Fibroblast of the conjunctiva (primary cell): ENCODE data around the gene LRFN2.

Experiments
- DNase-seq: peaks from one replicate; pipeline ENCODE4 v3.0.0-alpha.2; 2010; ENCODE audit warnings: low read depth

Gene LRFN2

GRCh38 chr6:40516429-40516828, 70.7 kb downstream of the LRFN2 start:
- DNase-seq: no peak

DNA sequence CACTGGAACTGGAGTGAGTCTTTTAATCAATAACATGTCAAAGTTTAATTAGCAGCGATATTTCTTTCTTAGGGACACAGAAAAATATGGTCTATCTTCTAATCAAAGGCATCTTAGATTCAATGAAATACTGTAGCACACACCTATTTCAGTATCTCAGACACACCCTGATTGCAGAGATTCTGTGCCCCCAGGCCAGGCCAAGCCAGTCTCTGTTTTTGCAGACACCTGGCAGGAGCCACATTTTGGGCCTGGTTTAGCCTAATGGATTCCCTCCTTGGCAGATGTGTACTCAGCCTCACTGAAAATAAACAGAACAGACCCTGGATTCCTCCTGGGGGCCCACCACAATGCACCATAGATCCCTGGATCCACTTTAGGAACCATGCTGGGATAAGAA, 74.8 kb downstream of the LRFN2 start:
- no peak for DNase-seq

- no peak for DNase-seq
These were observed 75.3 kb downstream of the LRFN2 start for GRCh38 chr6:40511884-40512283.

GRCh38 chr6:40510442-40510841, 76.7 kb downstream of the LRFN2 start:
- DNase-seq: no peak

DNA sequence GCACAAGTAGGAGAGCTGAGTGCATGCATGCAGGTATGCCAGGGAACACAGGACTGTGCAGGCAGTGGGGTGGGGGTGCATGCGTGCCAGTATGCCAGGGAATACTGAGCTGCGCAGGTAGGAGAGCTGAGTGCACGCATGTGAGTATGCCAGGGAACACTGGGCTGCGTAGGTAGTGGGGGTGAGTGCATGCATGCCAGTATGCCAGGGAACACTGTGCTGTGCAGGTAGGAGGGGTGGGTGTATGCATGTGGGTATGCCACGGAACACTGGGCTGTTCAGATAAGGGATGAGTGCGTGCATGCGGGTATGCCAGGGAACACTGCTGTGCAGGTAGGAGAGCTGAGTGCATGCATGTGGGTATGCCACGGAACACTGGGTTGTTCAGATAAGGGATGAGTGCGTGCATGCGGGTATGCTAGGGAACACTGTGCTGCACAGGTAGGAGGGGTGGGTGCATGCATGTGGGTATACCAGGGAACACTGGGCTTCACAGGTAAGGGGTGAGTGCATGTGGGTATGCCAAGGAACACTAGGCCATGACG, 77.4 kb downstream of the LRFN2 start:
- no peak for DNase-seq

DNA sequence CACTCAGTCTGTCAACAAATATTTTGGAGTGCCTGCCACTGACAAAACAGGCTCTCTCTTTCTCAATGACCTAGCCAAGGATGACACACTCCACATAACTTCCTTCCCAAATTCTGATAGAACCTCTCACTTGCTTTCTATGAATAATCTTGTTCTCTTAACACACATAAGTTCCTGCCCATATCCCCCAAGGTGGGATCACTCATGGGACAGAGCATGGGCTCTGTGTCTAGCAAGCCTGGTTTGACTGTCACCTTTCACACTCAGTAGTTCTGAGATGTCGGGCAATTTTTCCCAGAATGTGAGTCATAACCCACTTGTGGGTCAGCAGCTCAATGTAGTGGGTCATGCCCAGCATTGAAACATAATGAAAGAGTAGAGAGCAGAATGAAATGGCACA, 78.1 kb downstream of the LRFN2 start:
- no peak for DNase-seq

DNA sequence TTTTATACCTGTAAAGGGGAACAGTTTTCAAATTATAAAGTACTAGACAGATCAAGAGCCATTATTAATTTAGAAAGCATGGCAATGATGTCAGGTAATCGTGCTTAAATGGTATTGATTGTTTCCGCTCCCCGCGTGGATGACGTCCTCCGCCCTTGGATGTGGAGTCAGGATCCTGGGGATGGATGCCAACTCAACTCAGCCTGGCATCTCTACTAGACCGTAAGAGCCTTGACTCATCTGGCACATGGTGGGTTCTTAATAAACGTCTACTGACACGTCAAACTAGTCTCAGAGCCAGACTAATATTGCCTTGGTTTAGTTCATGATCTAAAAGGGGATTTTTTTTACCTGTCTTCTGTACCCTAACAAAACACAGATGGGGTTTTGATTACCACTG, 80.2 kb downstream of the LRFN2 start:
- DNase-seq: no peak

DNA sequence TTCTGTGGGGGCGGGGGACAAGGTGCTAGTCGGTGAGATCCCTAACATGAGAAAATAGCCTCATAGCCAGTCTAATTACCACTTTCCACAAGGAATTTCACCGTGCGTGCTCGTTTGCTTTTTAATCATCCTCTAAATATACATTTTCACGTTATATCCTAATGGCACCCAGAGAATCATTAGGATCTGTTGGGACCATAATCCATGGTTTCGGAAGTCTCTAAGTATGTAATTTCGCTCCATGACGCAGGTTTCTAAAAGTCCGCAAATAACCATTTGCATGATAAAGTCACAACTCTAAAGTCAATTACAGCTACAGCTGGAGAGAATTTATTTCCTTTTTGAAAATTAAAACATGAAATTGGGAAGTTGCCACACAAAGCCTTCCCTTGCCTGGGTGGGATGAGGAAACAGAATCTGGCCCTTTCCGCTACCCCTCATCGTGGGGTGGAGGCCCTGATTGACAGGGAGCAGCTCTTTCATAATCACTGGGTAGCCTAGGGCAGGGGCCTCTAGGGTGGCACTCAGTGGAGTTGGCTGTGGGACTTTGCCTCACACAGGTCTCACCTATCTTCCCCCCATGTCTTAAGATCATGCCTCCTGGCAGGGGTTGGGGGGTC, 81.9 kb downstream of the LRFN2 start:
- no peak for DNase-seq

DNA sequence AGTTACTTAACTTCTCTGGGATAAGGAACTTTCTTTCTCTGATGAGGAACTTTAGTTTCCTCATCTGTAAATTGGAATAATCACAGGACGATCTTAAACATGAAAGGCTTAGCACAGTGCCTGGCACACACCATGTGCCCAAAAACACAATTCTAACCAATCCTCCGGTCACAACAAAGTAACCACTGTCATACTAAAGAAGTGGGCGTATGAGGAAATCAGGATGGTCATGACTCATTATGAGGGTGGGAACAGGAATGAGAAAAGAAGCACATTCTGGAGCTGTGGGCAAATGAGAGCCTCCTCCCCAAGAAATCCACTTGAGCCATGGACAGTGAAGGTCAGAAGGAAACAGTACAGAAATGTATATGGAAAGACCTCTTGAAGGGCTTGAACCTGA, 82.9 kb downstream of the LRFN2 start:
- no peak for DNase-seq

- no peak for DNase-seq
These were observed 86.9 kb downstream of the LRFN2 start for GRCh38 chr6:40500227-40500626.

GRCh38 chr6:40499215-40499614, 87.9 kb downstream of the LRFN2 start:
- DNase-seq: no peak

- no peak for DNase-seq
These were observed 89.0 kb downstream of the LRFN2 start for GRCh38 chr6:40498148-40498547.

GRCh38 chr6:40492187-40492586, 95.0 kb downstream of the LRFN2 start:
- no peak for DNase-seq

- no peak for DNase-seq
These were observed 96.7 kb downstream of the LRFN2 start for GRCh38 chr6:40490508-40490907.

DNA sequence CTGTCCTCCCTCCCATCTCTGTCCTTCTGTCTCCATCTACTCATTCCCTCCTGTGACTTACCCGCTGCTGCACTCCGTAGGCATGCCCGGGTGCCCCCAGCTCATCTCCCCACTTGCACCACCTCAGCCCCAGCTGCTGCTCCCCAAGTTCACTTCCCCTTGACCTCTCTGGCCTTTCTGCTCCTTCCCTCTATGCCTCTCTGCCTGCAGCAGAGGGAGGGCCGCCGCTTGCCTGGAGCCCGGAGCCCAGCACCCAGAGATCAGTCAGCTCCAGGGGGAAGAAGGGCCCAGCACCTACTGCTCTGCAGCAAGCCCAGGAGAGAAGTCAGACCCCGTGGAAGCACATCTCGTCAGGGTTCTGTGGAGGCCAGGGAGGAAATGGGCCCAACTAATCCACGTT, 97.4 kb downstream of the LRFN2 start:
- DNase-seq: no peak

- no peak for DNase-seq
These were observed 100.6 kb downstream of the LRFN2 start for GRCh38 chr6:40486576-40486975.

GRCh38 chr6:40485795-40486194, 101.4 kb downstream of the LRFN2 start:
- no peak for DNase-seq

DNA sequence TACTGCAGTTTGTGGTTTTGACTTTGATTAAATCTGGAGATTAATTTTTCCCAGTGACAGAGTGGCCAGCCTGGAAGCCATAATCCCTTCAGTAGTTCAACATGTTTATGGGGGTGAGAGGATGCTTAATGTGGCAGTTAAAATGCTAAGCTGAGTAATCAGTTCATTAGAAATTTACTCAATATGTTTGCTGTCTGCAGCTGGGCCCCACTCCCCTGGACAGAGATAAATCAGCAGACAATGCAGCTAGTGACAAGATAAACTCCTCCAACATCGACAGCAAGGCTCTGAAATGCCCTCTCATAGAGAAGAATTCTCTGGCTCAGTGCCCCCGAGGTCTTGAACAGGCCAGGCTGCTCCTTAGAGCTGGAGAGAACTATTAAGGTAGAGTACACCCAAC, 101.9 kb downstream of the LRFN2 start:
- DNase-seq: no peak

DNA sequence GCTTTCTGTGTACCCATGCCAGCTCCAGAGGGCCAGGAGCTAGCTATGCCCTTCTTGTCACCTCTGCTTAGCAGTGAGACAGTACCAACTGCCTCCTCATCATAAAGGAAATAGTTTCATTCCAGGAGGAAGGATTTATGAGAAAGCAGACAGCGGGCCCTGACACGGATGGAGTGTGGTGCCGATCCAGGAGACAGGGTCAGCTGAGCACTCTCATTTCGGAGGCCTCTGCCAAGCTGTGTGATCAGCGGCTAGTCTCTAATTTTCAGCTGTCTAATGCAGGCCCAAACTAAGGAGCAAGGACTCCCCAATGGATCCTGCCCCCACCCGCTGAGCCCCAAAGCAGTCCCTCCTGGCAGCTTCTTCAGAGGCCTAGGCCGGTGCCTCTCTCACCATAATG, 103.1 kb downstream of the LRFN2 start:
- no peak for DNase-seq

DNA sequence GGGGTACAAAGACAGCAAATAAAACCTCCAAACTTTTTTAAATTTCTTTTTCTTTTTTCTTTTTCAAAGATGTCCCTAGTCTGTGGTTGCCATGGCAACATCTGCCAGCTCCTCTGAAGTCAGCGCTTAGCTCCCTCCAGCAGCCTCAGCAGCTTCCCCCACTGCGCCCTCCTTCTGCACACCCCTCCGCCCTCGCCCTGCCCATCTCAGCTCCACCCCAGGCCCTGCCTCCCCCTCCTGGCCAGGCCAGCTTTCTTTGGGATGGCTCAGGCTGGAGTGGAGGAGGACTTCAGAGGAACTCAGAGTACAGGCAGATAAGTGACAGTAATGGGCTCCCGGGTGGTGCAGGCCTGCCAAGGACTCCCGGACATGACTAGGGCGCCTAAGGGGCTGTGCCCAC, 104.6 kb downstream of the LRFN2 start:
- DNase-seq: no peak

DNA sequence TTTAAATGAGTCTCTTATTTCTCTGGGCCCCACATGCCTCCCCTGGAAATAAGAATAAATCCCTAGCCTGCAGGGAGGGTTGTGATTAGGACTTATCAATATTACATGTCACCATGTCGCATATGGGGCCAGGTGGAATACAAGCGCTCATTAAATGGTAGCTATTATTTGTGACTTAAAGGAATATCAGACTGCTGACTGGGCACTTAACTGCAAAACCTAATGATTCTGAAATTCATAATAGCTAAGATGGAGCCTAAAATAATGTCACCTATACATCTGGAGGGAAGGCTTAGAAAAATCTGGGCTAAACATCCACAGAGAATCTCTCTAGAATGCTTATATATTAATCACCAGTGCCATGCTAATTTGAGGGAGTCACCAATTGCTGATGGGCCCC, 106.5 kb downstream of the LRFN2 start:
- DNase-seq: no peak

- no peak for DNase-seq
These were observed 107.5 kb downstream of the LRFN2 start for GRCh38 chr6:40479706-40480105.

- no peak for DNase-seq
These were observed 109.7 kb downstream of the LRFN2 start for GRCh38 chr6:40477246-40478126.

GRCh38 chr6:40476673-40477072, 110.5 kb downstream of the LRFN2 start:
- no peak for DNase-seq
